Measurements from ENCODE around the gene CCL3.
"Not testable (repeated sequence)": the region's sequence is repeated elsewhere in the genome, so short reads cannot be mapped to it uniquely, and the experiment has no call there.

The CCL3 gene

DNA sequence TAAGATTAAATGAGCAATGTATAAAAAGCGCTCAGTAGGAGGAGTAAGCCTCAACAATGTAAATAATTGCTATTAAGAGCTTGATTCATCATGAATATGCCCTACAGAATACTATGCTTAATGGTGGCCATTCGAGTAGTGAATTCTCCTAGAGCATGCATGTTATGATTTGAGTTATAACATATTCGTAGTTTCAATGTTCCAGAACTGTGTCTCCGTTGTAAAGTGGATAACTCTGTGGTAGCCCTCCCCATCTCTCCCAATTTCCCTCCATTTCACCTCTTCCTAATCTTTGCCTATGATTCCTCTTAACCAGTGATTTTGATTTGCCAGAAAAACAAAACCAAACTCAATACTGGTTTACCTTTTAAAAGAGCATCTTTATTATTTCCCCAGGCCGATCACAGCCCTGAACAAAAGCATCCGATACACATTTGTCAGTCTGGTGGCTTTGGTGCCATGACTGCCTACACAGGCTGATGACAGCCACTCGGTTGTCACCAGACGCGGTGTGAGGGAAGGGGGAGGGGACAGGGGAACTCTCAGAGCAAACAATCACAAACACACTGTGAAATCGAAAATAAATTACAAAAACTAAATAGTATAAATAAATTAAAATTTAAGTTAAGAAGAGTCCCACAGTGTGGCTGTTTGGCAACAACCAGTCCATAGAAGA is 1.9 kb downstream of the CCL3 start:
- not testable (repeated sequence) for DNase-seq (ENCODE audit: low read depth in 2 of 2, low spot score in 1 of 2)

DNA sequence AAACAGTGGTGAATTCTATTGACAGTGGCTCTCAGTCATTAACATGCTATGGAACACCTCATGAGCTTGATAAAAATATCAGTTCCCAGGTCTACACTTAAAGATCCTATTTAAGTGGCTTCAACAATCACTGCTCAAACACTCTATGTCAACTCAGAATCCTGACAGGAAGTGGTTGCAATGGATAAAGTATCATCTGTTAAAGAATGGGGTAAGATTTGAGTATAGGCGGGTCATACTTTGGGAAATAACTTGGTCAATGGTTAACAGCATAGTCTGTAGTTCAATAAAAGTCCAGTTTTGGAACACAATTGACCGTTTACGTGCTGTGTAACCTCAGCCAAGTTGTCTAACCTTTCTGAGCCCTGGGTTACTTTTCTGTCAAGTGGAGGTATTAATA is 2.5 kb downstream of the CCL3 start:
- not testable (repeated sequence) for DNase-seq (ENCODE audit: low read depth in 2 of 2, low spot score in 1 of 2)

- DNase-seq (ENCODE audit: low read depth in 2 of 2, low spot score in 1 of 2): no peak
These were observed 3.2 kb downstream of the CCL3 start for GRCh38 chr17:36086791-36087190.

GRCh38 chr17:36085765-36086164 is 4.2 kb downstream of the CCL3 start:
- DNase-seq (ENCODE audit: low read depth in 2 of 2, low spot score in 1 of 2): no peak

GRCh38 chr17:36083691-36084090 is 6.3 kb downstream of the CCL3 start:
- not testable (repeated sequence) for DNase-seq (ENCODE audit: low read depth in 2 of 2, low spot score in 1 of 2)

- DNase-seq (ENCODE audit: low read depth in 2 of 2, low spot score in 1 of 2): peak in 1 of 2 donors; percentile 48
These were observed 7.3 kb downstream of the CCL3 start for GRCh38 chr17:36082482-36083120.

DNA sequence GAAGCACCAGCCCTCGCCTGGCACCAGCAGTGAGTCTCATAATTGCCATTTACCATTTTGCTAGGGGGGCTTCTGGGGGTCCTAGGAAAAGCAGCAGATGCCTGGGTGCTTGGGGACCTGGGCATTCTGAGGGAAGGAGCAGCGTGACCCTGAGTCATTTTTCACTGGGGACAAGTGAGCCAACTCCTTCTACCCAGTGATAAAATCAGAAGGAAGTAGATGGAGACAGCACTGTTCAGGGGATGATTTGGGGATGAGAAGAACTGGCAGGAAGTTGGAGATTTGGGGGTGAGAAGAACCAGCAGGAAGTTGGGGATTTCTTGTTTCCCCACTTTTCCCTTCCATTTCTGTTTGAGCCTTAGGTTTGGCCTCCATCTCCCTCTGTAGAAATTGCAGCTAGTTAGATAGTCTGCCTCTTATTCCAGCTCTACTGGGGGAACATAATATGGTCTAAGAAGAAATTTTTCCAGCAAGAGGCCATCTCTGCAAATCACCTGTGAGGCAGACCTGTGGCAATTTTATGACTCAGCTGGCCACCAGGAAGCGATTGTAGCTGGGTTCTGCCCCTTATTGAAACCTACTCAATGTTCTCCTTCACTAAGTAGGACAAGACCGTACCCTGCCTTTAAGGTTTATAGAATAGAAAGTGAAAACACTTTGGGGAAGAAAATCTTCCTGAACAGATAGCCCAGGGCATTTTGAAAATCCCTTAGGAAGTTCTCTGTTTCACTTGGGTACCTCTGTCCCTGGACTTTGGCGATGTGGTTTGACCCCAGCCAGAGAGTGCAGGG is 8.1 kb downstream of the CCL3 start:
- not testable (repeated sequence) for DNase-seq (ENCODE audit: low read depth in 2 of 2, low spot score in 1 of 2)

GRCh38 chr17:36074365-36074764 is 15.6 kb downstream of the CCL3 start:
- no peak for DNase-seq (ENCODE audit: low read depth in 2 of 2, low spot score in 1 of 2)

- DNase-seq (ENCODE audit: low read depth in 2 of 2, low spot score in 1 of 2): peak in 1 of 2 donors; percentile 47
These were observed 17.4 kb downstream of the CCL3 start for GRCh38 chr17:36072431-36073121.

DNA sequence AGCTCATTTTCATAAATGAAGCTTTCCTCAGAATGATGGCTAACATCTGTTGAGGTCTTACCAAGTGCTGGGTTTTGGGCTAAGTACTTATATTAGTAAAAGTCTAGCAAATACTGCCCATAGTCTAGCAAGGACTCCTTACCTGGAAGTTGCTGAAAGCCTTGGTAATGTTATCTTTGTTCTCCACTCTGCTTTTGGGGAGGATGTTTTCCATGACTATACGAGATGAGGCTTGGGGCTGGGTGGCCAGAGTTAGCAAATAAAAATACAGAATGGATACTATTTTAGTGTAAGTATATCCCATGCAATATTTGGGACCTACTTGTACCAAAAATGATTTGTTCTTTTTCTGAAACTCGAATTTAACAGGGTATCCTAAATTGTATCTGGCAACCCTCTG is 18.2 kb downstream of the CCL3 start:
- DNase-seq (ENCODE audit: low read depth in 2 of 2, low spot score in 1 of 2): no peak

DNA sequence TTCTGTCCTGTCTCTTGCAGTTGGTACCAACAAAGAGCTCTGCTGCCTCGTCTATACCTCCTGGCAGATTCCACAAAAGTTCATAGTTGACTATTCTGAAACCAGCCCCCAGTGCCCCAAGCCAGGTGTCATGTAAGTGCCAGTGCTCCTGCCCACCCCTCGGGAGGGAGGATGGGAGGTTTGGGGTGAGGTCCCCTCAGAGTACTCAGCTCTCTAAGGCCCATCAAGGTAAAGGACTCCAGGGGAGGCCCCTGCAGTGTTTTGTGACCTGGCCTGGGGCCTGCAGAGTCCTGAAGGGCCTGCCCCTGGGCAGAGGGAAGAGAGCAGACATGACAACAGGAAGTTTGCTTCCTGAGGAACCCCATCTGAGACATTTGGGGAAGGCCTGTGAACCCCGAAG is 19.5 kb downstream of the CCL3 start:
- no peak for DNase-seq (ENCODE audit: low read depth in 2 of 2, low spot score in 1 of 2)

DNA sequence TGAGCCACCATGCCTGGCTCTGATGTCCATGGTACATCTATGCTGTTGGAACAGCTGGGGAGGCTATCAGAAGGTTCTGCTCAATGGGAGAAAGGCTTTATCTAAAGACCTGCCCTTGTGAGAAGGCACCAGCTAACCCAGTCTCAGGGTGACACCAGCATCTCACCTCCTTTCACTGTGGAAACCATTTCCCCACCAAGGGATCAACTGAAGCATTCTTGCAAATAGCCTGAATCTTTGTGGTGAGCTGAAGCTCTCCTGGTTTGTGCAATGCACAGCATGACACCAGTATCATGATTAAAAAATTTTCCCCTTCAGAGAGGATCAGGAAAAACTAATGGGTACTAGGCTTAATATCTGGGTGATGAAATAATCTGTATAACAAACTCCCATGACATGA is 20.8 kb downstream of the CCL3 start:
- DNase-seq (ENCODE audit: low read depth in 2 of 2, low spot score in 1 of 2): no peak

DNA sequence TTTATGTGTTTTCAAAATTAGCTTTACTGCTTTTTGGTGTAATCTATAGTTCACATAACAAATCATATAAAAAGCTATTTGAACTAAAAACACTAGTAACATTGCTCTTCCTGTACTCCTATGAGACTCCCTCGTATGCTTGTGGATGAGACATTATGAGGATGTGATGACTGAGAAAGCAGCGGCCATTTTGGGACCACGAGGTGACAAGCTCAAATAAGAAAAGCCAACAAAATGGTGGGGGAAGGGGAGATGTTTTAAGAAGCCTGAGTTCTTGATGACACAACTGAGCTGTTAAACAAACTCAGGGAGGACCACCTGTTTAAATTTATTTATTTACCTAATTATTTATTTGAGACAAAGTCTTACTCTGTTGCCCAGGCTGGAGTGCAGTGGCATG is 21.4 kb downstream of the CCL3 start:
- DNase-seq (ENCODE audit: low read depth in 2 of 2, low spot score in 1 of 2): no peak

- DNase-seq (ENCODE audit: low read depth in 2 of 2, low spot score in 1 of 2): peak in 1 of 2 donors; percentile 29
These were observed 23.5 kb downstream of the CCL3 start for GRCh38 chr17:36066365-36066985.

DNA sequence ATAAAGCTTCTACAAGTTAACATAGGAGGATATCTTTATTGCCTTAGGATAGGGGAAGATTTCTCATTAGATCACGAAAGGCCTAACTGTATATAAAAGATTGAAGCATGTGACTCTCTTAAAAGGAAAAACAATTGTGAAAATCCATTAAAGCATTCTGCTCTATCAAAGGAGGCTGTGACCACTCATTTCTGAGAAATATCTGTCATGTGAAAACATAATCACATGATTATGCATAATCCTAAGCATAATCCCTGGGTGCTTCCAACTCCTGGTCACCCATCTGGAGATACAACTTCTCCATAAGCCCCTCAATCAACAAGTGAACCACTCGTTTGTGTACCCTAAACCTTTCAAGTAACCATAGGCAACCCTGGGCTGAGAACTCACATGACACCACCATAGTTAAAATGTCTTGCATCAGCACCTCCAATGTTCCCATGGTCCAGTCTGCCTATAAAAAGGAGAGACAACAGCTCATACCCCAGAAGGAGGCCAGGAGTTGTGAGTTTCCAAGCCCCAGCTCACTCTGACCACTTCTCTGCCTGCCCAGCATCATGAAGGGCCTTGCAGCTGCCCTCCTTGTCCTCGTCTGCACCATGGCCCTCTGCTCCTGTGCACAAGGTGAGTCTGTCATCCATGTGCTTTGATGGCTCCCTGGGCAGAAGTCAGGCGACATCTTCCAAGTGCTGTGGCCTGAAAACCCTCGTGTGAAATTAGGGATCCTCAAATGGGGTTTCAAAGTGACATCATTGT is 26.0 kb downstream of the CCL3 start, which contains the start of gene CCL18:
CCL18 (plus strand) TSS at position 487 of the 756 bp plus-strand sequence; CDS start at position 558, 71 bp downstream.
- DNase-seq (ENCODE audit: low read depth in 2 of 2, low spot score in 1 of 2): no peak

DNA sequence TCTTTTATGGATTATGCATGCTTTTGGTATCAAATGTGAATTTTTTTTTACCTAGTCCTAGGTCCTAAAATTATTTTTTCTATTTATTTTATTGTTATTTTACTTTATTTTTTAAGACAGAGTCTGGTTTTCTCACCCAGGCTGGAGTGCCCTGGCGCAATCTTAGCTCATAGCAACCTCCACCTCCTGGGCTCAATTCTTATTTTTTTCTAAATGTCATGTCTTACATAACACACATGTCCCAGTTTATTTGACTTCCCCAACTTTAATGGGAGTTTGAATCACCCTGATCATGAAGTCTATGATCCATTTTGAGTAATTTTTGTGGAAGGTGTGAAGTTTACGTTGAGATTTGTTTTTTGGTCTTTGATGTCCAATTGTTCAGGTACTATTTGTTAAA is 29.1 kb downstream of the CCL3 start:
- DNase-seq (ENCODE audit: low read depth in 2 of 2, low spot score in 1 of 2): no peak

DNA sequence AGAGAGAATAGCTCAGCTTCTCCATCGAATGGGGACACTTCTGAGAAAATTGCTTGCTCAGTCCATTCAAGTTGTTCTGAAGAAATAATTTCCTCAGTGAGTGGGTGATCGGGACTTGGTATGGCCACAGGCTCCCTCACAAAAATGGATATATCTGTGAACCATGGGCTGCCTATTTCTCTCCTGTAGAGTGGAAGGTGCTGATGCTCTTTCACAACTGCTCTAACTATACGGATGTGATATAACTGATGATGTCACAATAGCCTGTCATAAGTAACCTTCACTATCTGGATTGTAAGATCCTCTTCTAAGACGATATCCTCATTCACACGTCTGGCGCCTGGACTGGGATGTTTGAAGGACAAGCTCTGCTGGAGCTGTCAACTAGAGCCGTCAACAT is 30.5 kb downstream of the CCL3 start:
- no peak for DNase-seq (ENCODE audit: low read depth in 2 of 2, low spot score in 1 of 2)

- DNase-seq (ENCODE audit: low read depth in 2 of 2, low spot score in 1 of 2): no peak
These were observed 32.0 kb downstream of the CCL3 start for GRCh38 chr17:36057911-36058310.

GRCh38 chr17:36055921-36056520 is 33.9 kb downstream of the CCL3 start:
- no peak for DNase-seq (ENCODE audit: low read depth in 2 of 2, low spot score in 1 of 2)

GRCh38 chr17:36055171-36055570 is 34.8 kb downstream of the CCL3 start:
- DNase-seq (ENCODE audit: low read depth in 2 of 2, low spot score in 1 of 2): no peak

Measured in stimulated activated CD8-positive, alpha-beta memory T cell treated with anti-CD3 and anti-CD28 coated beads, Interleukin-4, amount 100 ng/mL, for 1 hour (primary cell).